ENCODE measurements around the gene CLN3. TPM values are rescaled to one million over a fixed set of nuclear protein-coding genes. Genes with fewer than 3 reads are reported as not detected.

The CLN3 gene
- polyA plus RNA-seq, 3 donors: 37.0 to 113 (median 50.2) TPM

- H3K9me3 Mint-ChIP-seq: no peaks in the 10 kb centered on the region
- no peaks in the 10 kb centered on the region for H3K36me3 Mint-ChIP-seq
- no peak for TF ChIP-seq CTCF (IDR thresholded peaks at IDR 0.05)
- Histone ChIP-seq H3K27me3 (ENCODE audit: control insufficient read depth in 2 of 2, insufficient read depth in 2 of 2, low read length in 2 of 2) (no peaks in the 10 kb centered on the region), H2AFZ (ENCODE audit: insufficient read depth, low read depth, low read length, poor library complexity, severe bottlenecking) (no peak overlapping the region), H3K9me3 (replicated peaks in 1 of 2; ENCODE audit: control insufficient read depth in 1 of 2, insufficient read depth in 1 of 2, low read length in 2 of 2) (no peaks in the 10 kb centered on the region), H3K4me3 (replicated peaks in 1 of 3; ENCODE audit: low read depth in 2 of 3, low read length in 3 of 3) (no peak overlapping the region), H3K9ac (ENCODE audit: insufficient read depth, low read length, poor library complexity, severe bottlenecking) (no peak overlapping the region), H3K4me2 (replicated peaks; ENCODE audit: extremely low read depth, low read length, poor library complexity, severe bottlenecking) (no peak overlapping the region), H3K36me3 (replicated peaks in 1 of 2; ENCODE audit: control insufficient read depth in 1 of 2, insufficient read depth in 2 of 2, low read length in 2 of 2) (no peaks in the 10 kb centered on the region), H3K79me2 (ENCODE audit: insufficient read depth, low read length) (peaks cover 4% of the 10 kb centered on the region), H3K27ac (ENCODE audit: low read depth in 1 of 2, low read length in 2 of 2) (no peak overlapping the region), H3K4me1 (ENCODE audit: control insufficient read depth in 1 of 2, insufficient read depth in 2 of 2, low read length in 2 of 2) (peaks cover 25 to 32% of the 10 kb centered on the region in 2 donors), H4K20me1 (ENCODE audit: insufficient read depth, low read length) (no peaks in the 10 kb centered on the region)
- peaks cover 1 to 6% (median 2%) of the 10 kb centered on the region in 3 donors for H3K27me3 Mint-ChIP-seq (ENCODE audit: low read depth in 3 of 3)
- H3K27ac Mint-ChIP-seq: peak overlapping the region in 1 of 7 donors; percentile 25
- H3K4me1 Mint-ChIP-seq: peaks cover 33% of the 10 kb centered on the region
- intact Hi-C loops (cut with micrococcal nuclease): no loop called here
- no peak overlapping the region for H3K4me3 Mint-ChIP-seq
- DNase-seq: no peak
- whole genome bisulfite sequencing (ENCODE audit: insufficient coverage): no CpG with 5 or more reads among the region's 3 CpGs
Measured at GRCh38 chr16:28511031-28511430, 19.2 kb upstream of the CLN3 start.

GRCh38 chr16:28505489-28506137, 13.7 kb upstream of the CLN3 start:
- peaks cover 6 to 27% of the 10 kb centered on the region in 2 donors for H3K36me3 ChIP-seq (replicated peaks in 1 of 2; ENCODE audit: control insufficient read depth in 1 of 2, insufficient read depth in 2 of 2, low read length in 2 of 2)
- Mint-ChIP-seq H3K9me3 (peaks cover 0 to 1% (median 0%) of the 10 kb centered on the region in 7 donors), H3K27ac (peak overlapping the region; percentile 89 to 97 (median 94)), H3K27me3 (ENCODE audit: low read depth in 3 of 3) (peaks cover 1 to 2% (median 2%) of the 10 kb centered on the region in 3 donors), H3K4me3 (peak overlapping the region; percentile 82 to 93), H3K36me3 (peaks cover 6 to 11% of the 10 kb centered on the region in 2 donors), H3K4me1 (peaks cover 50% of the 10 kb centered on the region)
- peak overlapping the region; percentile 63 for H3K9ac ChIP-seq (ENCODE audit: insufficient read depth, low read length, poor library complexity, severe bottlenecking)
- peak overlapping the region; percentile 83 for H3K4me2 ChIP-seq (replicated peaks; ENCODE audit: extremely low read depth, low read length, poor library complexity, severe bottlenecking)
- peak overlapping the region; percentile 55 to 82 for H3K27ac ChIP-seq (ENCODE audit: low read depth in 1 of 2, low read length in 2 of 2)
- H4K20me1 ChIP-seq (ENCODE audit: insufficient read depth, low read length): peaks cover 8% of the 10 kb centered on the region
- peaks cover 38 to 47% of the 10 kb centered on the region in 2 donors for H3K4me1 ChIP-seq (ENCODE audit: control insufficient read depth in 1 of 2, insufficient read depth in 2 of 2, low read length in 2 of 2)
- H2AFZ ChIP-seq (ENCODE audit: insufficient read depth, low read depth, low read length, poor library complexity, severe bottlenecking): no peak overlapping the region
- no peaks in the 10 kb centered on the region for H3K27me3 ChIP-seq (ENCODE audit: control insufficient read depth in 2 of 2, insufficient read depth in 2 of 2, low read length in 2 of 2)
- WGBS (ENCODE audit: insufficient coverage): 69% methylated on average over 9 of the region's 14 CpGs
- H3K79me2 ChIP-seq (ENCODE audit: insufficient read depth, low read length): peaks cover 4% of the 10 kb centered on the region
- peak in 2 of 3 donors; percentile 46 to 50 for DNase-seq
- no peak for TF ChIP-seq CTCF (IDR thresholded peaks at IDR 0.05)
- no peaks in the 10 kb centered on the region for H3K9me3 ChIP-seq (replicated peaks in 1 of 2; ENCODE audit: control insufficient read depth in 1 of 2, insufficient read depth in 1 of 2, low read length in 2 of 2)
- H3K4me3 ChIP-seq (replicated peaks in 1 of 3; ENCODE audit: low read depth in 2 of 3, low read length in 3 of 3): peak overlapping the region; percentile 15 to 75 (median 35)
- intact Hi-C loops (cut with micrococcal nuclease): no loop called here
